ENCODE measurements around the gene DCTPP1. TPM values are rescaled to one million over a fixed set of nuclear protein-coding genes. Genes with fewer than 3 reads are reported as not detected.

Gene DCTPP1
- total and polyA plus RNA-seq, 9 of the 15 experiments (the other 6 are each of a cell fraction or from before 2014, with no cell fraction given) = 45.0 to 132 (median 80.6) TPM

- TF ChIP-seq RREB1 (CRISPR knock-in tag; IDR thresholded peaks at IDR 0.05) (no peak), CREB3L1 (IDR thresholded peaks at IDR 0.05; ENCODE audit: borderline replicate concordance, low read depth) (peak; percentile 84; the same call in 1 of the 2 replicates), EP400 (IDR thresholded peaks at IDR 0.05) (peak; percentile 56; the same call in 1 of the 2 replicates), CTBP1 (IDR thresholded peaks at IDR 0.05; ENCODE audit: borderline replicate concordance) (peak; percentile 77), CEBPB (tag; IDR thresholded peaks at IDR 0.05) (no peak), KDM5B (IDR thresholded peaks at IDR 0.05; ENCODE audit: insufficient replicate concordance, low read depth, low read length) (peak; percentile 22), NR2C2 (CRISPR knock-in tag; IDR thresholded peaks at IDR 0.05) (no peak), NR2C2 (tag; IDR thresholded peaks at IDR 0.05) (peak; percentile 49; the same call in 1 of the 2 replicates), SNIP1 (IDR thresholded peaks at IDR 0.05; ENCODE audit: low read depth) (peak; percentile 91), JUND (IDR thresholded peaks at IDR 0.05; ENCODE audit: borderline replicate concordance, low read depth, low read length) (peak; percentile 48; the same call in 1 of the 2 replicates), JUND (tag; IDR thresholded peaks at IDR 0.05; ENCODE audit: borderline replicate concordance, low read depth, low read length) (no peak; the same call in 2 of the 3 replicates), TAF7 (tag; IDR thresholded peaks at IDR 0.05) (no peak), ZEB2 (IDR thresholded peaks at IDR 0.05) (peak; percentile 77), CBX8 (IDR thresholded peaks at IDR 0.05; ENCODE audit: borderline replicate concordance, extremely low read depth, low read depth, low read length, poor library complexity, severe bottlenecking) (no peak), NKRF (IDR thresholded peaks at IDR 0.05; ENCODE audit: borderline replicate concordance) (peak; percentile 28; the same call in 1 of the 2 replicates), GTF2E2 (tag; IDR thresholded peaks at IDR 0.05) (peak; percentile 53; the same call in 1 of the 2 replicates), HNRNPK (IDR thresholded peaks at IDR 0.05; ENCODE audit: low read depth, low read length, poor library complexity, severe bottlenecking) (peak; percentile 15), GATAD2B (IDR thresholded peaks at IDR 0.05; ENCODE audit: borderline replicate concordance) (peak; percentile 97)
Observed at GRCh38 chr16:30395155-30395991, 34.5 kb downstream of the DCTPP1 start, which contains the start of gene ZNF48 (continued).

Measured in K562 (cell line).